SU-DHL-6 (cell line): ENCODE measurements around the gene IGSF21.

ENCODE experiments used
- H2AFZ ChIP-seq: fragments of 200-600 bp; sonication (generic); 2 replicates; pipeline ENCODE4 v1.6.1; 2014; ENCODE audit warnings: low read depth, mild to moderate bottlenecking, moderate library complexity, mixed read lengths, antibody characterized with exemption, low read length; ENCODE audit not compliant: severe bottlenecking
- H3F3A ChIP-seq: fragments of 200-600 bp; shearing (Covaris generic); 2 replicates; pipeline ENCODE4 v1.6.0; 2016; ENCODE audit warnings: antibody characterized with exemption, mild to moderate bottlenecking; ENCODE audit not compliant: insufficient read depth
- H3K27ac ChIP-seq: fragments of 200-600 bp; sonication (generic); 2 replicates; pipeline ENCODE4 v1.5.1; 2016; ENCODE audit warnings: low read depth, mild to moderate bottlenecking, low read length, moderate library complexity, mixed read lengths
- H3K27me3 ChIP-seq: fragments of 200-600 bp; sonication (generic), shearing (Covaris generic); 2 replicates; pipeline ENCODE4 v1.6.0; 2014; ENCODE audit warnings: mild to moderate bottlenecking, low read length
- H3K36me3 ChIP-seq: fragments of 200-600 bp; sonication (generic); 2 replicates; pipeline ENCODE4 v1.6.1; 2014; ENCODE audit warnings: mild to moderate bottlenecking, low read length, mixed read lengths
- H3K4me2 ChIP-seq: fragments of 300-600, 200-600 bp; shearing (Covaris generic), sonication (generic); 2 replicates; pipeline ENCODE4 v1.6.0; 2014; ENCODE audit warnings: low read length, low read depth, mild to moderate bottlenecking; ENCODE audit not compliant: poor library complexity, severe bottlenecking
- H3K4me3 ChIP-seq: fragments of 200-600 bp; sonication (generic); 2 replicates; pipeline ENCODE4 v1.5.1; 2014; ENCODE audit warnings: antibody characterized with exemption, low read length, mild to moderate bottlenecking, mixed read lengths; ENCODE audit not compliant: insufficient read depth, poor library complexity, severe bottlenecking
- H3K79me2 ChIP-seq: fragments of 200-600 bp; sonication (generic); 2 replicates; pipeline ENCODE4 v1.6.1; 2014; ENCODE audit warnings: mild to moderate bottlenecking, low read length, moderate library complexity; ENCODE audit not compliant: insufficient read depth
- H3K9ac ChIP-seq: fragments of 200-600 bp; sonication (generic); 2 replicates; pipeline ENCODE4 v1.7.0; 2014; ENCODE audit warnings: mild to moderate bottlenecking, low read length
- H3K9me2 ChIP-seq: fragments of 200-600 bp; sonication (generic); replicated peaks from 2 replicates; pipeline ENCODE4 v1.6.1; 2014; ENCODE audit warnings: low read length; ENCODE audit not compliant: insufficient read depth
- H3K9me3 ChIP-seq: fragments of 200-600 bp; sonication (generic); 2 replicates; pipeline ENCODE4 v1.6.1; 2014; ENCODE audit warnings: low read length, mixed read lengths; ENCODE audit not compliant: insufficient read depth
- H4K20me1 ChIP-seq: fragments of 200-600 bp; sonication (generic); 2 replicates; pipeline ENCODE4 v1.6.1; 2014; ENCODE audit warnings: low read depth, mild to moderate bottlenecking, antibody characterized with exemption, low read length, moderate library complexity, mixed read lengths
- EZH2phosphoT487 ChIP-seq: fragments of 200-600 bp; sonication (generic), shearing (Covaris generic); conservative IDR thresholded peaks from 2 replicates; pipeline ENCODE4 v1.6.1; 2018; ENCODE audit warnings: mild to moderate bottlenecking, antibody characterized with exemption, low read length, moderate library complexity, mixed read lengths
- TF ChIP-seq, protein P1 (sequence below): fragments of 200-600 bp; sonication (generic); IDR thresholded peaks from one replicate; pipeline ENCODE4 v1.5.1; 2017; ENCODE audit warnings: antibody characterized with exemption, mild to moderate bottlenecking, low read length, moderate library complexity; ENCODE audit not compliant: insufficient read depth, poor library complexity, severe bottlenecking

The IGSF21 gene

DNA sequence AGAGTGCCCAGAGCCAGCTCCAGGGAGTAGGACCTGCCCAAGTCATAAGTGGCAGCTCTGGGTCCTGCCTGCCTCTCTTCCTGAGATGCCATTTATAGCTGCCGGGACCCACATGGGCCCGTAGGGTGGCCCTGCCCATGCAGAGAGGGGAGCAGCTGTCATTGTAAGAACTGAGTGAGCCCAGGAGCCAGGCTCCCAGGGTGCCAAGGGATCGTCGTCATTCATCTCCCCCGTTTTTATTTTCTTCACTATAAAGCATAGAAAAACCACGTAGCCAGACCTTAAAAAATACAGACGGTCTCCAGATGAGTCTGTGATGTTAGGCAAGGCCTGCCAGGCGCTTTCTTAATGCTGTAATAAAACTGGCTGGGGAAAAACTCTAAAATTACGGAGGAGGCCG is 90.7 kb downstream of the IGSF21 start:
- no peak overlapping the region for H3K4me2 ChIP-seq
- H3K27me3 ChIP-seq: no peaks in the 10 kb centered on the region
- no peak overlapping the region for H3K27ac ChIP-seq
- no peaks in the 10 kb centered on the region for H4K20me1 ChIP-seq
- no peaks in the 10 kb centered on the region for H3K36me3 ChIP-seq
- H3K4me3 ChIP-seq: no peak overlapping the region
- no peak overlapping the region for H2AFZ ChIP-seq
- TF ChIP-seq, protein P1, sequence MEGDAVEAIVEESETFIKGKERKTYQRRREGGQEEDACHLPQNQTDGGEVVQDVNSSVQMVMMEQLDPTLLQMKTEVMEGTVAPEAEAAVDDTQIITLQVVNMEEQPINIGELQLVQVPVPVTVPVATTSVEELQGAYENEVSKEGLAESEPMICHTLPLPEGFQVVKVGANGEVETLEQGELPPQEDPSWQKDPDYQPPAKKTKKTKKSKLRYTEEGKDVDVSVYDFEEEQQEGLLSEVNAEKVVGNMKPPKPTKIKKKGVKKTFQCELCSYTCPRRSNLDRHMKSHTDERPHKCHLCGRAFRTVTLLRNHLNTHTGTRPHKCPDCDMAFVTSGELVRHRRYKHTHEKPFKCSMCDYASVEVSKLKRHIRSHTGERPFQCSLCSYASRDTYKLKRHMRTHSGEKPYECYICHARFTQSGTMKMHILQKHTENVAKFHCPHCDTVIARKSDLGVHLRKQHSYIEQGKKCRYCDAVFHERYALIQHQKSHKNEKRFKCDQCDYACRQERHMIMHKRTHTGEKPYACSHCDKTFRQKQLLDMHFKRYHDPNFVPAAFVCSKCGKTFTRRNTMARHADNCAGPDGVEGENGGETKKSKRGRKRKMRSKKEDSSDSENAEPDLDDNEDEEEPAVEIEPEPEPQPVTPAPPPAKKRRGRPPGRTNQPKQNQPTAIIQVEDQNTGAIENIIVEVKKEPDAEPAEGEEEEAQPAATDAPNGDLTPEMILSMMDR: no peak
- no peak for TF ChIP-seq EZH2phosphoT487
- no peaks in the 10 kb centered on the region for H3K9me2 ChIP-seq
- no peak overlapping the region for H3K9ac ChIP-seq
- no peaks in the 10 kb centered on the region for H3F3A ChIP-seq
- no peaks in the 10 kb centered on the region for H3K79me2 ChIP-seq
- H3K9me3 ChIP-seq: no peaks in the 10 kb centered on the region

DNA sequence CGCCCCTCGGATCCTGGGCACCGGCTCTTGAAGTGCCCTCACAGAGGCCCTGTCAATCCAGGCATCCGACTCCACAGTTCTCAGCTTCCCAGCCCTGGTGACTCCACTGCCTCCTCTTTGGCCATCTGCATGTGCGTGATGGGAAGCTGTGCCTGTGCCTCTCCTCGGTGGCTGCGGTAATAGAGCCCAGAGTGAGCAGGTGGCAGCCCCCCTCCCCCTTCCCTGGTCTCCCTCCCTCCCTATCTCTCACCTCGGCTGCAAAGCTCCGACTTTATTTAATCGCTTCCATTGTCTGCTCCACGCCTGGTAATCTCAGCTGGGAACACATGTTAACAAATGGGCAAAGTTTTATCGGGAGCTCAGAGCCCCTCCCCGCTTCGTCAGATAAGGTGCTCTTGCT is 91.9 kb downstream of the IGSF21 start:
- no peak overlapping the region for H3K4me2 ChIP-seq
- TF ChIP-seq, protein P1: no peak
- no peak for TF ChIP-seq EZH2phosphoT487
- H3K36me3 ChIP-seq: no peaks in the 10 kb centered on the region
- no peak overlapping the region for H2AFZ ChIP-seq
- no peaks in the 10 kb centered on the region for H3K9me2 ChIP-seq
- no peak overlapping the region for H3K4me3 ChIP-seq
- no peaks in the 10 kb centered on the region for H3K27me3 ChIP-seq
- H3K79me2 ChIP-seq: no peaks in the 10 kb centered on the region
- H4K20me1 ChIP-seq: no peaks in the 10 kb centered on the region
- H3K27ac ChIP-seq: no peak overlapping the region
- H3F3A ChIP-seq: no peaks in the 10 kb centered on the region
- no peak overlapping the region for H3K9ac ChIP-seq
- no peaks in the 10 kb centered on the region for H3K9me3 ChIP-seq

DNA sequence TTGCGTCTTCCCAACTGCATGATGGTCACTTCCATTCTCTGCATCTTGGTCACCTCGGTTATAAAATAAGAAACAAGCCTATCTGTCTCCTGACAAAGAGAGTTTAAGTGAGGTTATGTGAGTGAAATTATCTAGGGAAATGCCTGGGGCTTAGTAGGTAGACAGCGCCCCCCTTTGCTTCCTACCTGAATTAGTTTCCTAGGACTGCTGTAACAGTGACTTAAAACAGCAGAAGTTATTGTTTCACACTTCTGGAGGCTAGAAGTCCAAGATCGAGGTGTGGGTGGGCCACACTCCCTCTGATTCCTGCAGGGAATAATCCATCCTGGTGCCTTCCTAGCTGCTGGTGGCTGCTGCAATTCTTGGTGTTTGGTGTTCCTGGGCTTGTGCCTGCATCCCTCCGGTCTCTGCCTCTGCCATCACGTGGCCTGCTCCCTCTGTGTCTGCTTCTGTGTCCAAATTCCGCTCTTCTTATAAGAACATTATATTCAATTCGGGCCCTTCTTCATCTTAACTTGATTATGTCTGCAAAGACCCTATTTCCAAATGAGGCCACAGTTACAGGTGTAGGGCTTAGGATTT is 92.6 kb downstream of the IGSF21 start:
- Histone ChIP-seq H3K36me3 (no peaks in the 10 kb centered on the region), H3F3A (no peaks in the 10 kb centered on the region), H3K27me3 (no peaks in the 10 kb centered on the region), H3K9me2 (no peaks in the 10 kb centered on the region), H3K4me3 (no peak overlapping the region), H3K27ac (no peak overlapping the region), H4K20me1 (no peaks in the 10 kb centered on the region), H3K9ac (no peak overlapping the region), H3K9me3 (no peaks in the 10 kb centered on the region), H2AFZ (no peak overlapping the region), H3K4me2 (no peak overlapping the region), H3K79me2 (no peaks in the 10 kb centered on the region)
- TF ChIP-seq, protein P1: no peak
- no peak for TF ChIP-seq EZH2phosphoT487

DNA sequence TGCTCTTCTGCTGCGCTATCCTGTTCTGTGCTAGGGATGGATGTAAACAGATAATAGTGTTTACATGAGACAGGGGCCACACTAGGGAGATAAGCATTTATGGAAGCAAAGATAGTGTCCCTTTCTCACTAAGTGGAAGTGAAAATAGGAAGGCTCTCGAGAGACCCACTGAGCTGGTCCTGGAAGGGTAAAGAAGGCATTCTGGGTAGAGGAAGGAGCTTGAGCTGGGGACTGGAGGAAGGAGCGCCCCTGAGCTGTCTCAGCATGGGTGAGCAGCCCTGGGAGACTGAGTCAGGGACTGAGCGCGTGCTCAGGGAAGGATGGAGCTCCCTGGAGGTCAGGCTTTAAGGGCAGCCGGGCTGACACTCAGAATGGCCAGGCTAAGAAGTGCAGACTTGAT is 93.3 kb downstream of the IGSF21 start:
- TF ChIP-seq, protein P1: no peak
- TF ChIP-seq EZH2phosphoT487: no peak
- H3K9me2 ChIP-seq: no peaks in the 10 kb centered on the region
- H3K79me2 ChIP-seq: no peaks in the 10 kb centered on the region
- H3F3A ChIP-seq: no peaks in the 10 kb centered on the region
- H4K20me1 ChIP-seq: no peaks in the 10 kb centered on the region
- no peaks in the 10 kb centered on the region for H3K9me3 ChIP-seq
- H3K36me3 ChIP-seq: no peaks in the 10 kb centered on the region
- no peak overlapping the region for H3K27ac ChIP-seq
- H3K4me2 ChIP-seq: no peak overlapping the region
- H2AFZ ChIP-seq: no peak overlapping the region
- H3K27me3 ChIP-seq: no peaks in the 10 kb centered on the region
- H3K9ac ChIP-seq: no peak overlapping the region
- H3K4me3 ChIP-seq: no peak overlapping the region
